ENCODE measurements around the gene KRTAP12-3.

DNA sequence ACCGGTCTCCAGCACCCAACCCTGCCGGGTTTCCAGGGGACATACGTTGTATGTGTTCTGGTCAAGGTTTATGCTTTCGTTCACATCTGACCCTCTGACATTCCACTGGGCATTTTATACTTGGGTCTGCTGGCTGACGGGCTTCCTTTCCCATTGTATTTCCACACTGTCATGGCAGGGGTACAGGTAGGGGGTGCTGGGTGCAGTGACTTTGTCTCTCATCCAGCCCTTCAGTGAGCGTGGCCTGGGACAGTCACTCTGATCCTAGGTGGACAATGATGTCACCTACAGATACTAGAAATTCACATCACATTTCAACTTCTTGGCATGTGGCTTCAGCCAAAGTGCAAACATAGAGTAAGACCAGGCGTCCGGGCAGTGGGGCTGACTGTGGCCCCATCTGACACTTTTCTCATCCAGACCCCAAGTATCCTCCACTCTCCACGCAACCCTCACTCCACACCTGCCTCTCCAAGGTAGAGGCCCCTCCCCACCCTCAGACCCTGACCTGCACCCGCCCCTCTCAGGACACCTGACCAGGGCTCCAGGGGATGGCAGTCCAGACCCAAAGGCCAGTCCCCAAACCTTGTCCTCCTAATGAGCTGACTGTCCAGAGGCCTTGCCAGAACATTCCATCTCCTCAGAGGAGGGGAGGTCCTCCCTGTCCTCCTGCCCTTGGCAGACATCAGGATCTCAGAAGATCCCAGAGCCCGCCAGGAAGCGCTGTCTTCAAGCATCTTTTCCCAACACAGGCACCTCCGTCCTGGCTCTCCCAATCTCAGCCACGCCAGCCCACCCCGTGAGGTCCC lies 21.3 kb upstream of the KRTAP12-3 start:
- TF ChIP-seq, protein P1, sequence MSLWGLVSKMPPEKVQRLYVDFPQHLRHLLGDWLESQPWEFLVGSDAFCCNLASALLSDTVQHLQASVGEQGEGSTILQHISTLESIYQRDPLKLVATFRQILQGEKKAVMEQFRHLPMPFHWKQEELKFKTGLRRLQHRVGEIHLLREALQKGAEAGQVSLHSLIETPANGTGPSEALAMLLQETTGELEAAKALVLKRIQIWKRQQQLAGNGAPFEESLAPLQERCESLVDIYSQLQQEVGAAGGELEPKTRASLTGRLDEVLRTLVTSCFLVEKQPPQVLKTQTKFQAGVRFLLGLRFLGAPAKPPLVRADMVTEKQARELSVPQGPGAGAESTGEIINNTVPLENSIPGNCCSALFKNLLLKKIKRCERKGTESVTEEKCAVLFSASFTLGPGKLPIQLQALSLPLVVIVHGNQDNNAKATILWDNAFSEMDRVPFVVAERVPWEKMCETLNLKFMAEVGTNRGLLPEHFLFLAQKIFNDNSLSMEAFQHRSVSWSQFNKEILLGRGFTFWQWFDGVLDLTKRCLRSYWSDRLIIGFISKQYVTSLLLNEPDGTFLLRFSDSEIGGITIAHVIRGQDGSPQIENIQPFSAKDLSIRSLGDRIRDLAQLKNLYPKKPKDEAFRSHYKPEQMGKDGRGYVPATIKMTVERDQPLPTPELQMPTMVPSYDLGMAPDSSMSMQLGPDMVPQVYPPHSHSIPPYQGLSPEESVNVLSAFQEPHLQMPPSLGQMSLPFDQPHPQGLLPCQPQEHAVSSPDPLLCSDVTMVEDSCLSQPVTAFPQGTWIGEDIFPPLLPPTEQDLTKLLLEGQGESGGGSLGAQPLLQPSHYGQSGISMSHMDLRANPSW (CRISPR knock-in tag; conservative IDR thresholded peaks at IDR 0.05; ENCODE audit: low read depth) = no peak
- TF ChIP-seq CTCF (IDR thresholded peaks at IDR 0.05) (no peak), ZNF317 (CRISPR knock-in tag; IDR thresholded peaks at IDR 0.05; ENCODE audit: borderline replicate concordance, low read depth) (no peak), NFE2L1 (CRISPR knock-in tag; IDR thresholded peaks at IDR 0.05) (no peak), CBFB (CRISPR knock-in tag; IDR thresholded peaks at IDR 0.05; ENCODE audit: low read depth) (no peak), CREB1 (CRISPR knock-in tag; IDR thresholded peaks at IDR 0.05) (no peak), SP1 (CRISPR knock-in tag; conservative IDR thresholded peaks at IDR 0.05) (no peak), TCF7 (CRISPR knock-in tag; IDR thresholded peaks at IDR 0.05; ENCODE audit: low read depth) (no peak), NR3C1 (CRISPR knock-in tag; conservative IDR thresholded peaks at IDR 0.05; ENCODE audit: low read depth) (no peak)
- TF ChIP-seq, protein P2, sequence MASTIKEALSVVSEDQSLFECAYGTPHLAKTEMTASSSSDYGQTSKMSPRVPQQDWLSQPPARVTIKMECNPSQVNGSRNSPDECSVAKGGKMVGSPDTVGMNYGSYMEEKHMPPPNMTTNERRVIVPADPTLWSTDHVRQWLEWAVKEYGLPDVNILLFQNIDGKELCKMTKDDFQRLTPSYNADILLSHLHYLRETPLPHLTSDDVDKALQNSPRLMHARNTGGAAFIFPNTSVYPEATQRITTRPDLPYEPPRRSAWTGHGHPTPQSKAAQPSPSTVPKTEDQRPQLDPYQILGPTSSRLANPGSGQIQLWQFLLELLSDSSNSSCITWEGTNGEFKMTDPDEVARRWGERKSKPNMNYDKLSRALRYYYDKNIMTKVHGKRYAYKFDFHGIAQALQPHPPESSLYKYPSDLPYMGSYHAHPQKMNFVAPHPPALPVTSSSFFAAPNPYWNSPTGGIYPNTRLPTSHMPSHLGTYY (CRISPR knock-in tag; IDR thresholded peaks at IDR 0.05) = no peak
- TF ChIP-seq, protein P3, sequence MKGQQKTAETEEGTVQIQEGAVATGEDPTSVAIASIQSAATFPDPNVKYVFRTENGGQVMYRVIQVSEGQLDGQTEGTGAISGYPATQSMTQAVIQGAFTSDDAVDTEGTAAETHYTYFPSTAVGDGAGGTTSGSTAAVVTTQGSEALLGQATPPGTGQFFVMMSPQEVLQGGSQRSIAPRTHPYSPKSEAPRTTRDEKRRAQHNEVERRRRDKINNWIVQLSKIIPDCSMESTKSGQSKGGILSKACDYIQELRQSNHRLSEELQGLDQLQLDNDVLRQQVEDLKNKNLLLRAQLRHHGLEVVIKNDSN (CRISPR knock-in tag; IDR thresholded peaks at IDR 0.05) = no peak
- TF ChIP-seq, protein P4, sequence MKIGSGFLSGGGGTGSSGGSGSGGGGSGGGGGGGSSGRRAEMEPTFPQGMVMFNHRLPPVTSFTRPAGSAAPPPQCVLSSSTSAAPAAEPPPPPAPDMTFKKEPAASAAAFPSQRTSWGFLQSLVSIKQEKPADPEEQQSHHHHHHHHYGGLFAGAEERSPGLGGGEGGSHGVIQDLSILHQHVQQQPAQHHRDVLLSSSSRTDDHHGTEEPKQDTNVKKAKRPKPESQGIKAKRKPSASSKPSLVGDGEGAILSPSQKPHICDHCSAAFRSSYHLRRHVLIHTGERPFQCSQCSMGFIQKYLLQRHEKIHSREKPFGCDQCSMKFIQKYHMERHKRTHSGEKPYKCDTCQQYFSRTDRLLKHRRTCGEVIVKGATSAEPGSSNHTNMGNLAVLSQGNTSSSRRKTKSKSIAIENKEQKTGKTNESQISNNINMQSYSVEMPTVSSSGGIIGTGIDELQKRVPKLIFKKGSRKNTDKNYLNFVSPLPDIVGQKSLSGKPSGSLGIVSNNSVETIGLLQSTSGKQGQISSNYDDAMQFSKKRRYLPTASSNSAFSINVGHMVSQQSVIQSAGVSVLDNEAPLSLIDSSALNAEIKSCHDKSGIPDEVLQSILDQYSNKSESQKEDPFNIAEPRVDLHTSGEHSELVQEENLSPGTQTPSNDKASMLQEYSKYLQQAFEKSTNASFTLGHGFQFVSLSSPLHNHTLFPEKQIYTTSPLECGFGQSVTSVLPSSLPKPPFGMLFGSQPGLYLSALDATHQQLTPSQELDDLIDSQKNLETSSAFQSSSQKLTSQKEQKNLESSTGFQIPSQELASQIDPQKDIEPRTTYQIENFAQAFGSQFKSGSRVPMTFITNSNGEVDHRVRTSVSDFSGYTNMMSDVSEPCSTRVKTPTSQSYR (CRISPR knock-in tag; IDR thresholded peaks at IDR 0.05) = no peak

Measured in WTC11 (cell line).